IPS-11a (cell line): Measurements from ENCODE around the gene AGRN.
"Not testable (repeated sequence)": the region's sequence is repeated elsewhere in the genome, so short reads cannot be mapped to it uniquely, and the experiment has no call there.

Experiments
- H3K4me3 ChIP-seq: one replicate; pipeline ENCODE4 v1.5.1; 2013; ENCODE audit warnings: low read depth, low read length, control low read depth

The AGRN gene

DNA sequence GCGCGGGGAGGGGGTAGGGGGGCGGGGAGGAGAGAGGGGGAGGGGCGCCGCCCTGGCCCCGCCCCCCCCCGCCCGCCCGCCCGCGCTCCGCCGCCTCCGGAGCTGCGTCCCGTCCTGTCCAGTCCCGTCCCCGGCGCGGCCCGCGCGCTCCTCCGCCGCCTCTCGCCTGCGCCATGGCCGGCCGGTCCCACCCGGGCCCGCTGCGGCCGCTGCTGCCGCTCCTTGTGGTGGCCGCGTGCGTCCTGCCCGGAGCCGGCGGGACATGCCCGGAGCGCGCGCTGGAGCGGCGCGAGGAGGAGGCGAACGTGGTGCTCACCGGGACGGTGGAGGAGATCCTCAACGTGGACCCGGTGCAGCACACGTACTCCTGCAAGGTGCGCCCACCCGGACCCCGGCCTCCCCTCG is at the start of gene AGRN:
Gene AGRN (plus strand): TSS at position 121 of the 405 bp plus-strand sequence. CDS start 53 bp downstream, at position 174.
- peak within 1 kb of the TSS; percentile 70 for H3K4me3 ChIP-seq

DNA sequence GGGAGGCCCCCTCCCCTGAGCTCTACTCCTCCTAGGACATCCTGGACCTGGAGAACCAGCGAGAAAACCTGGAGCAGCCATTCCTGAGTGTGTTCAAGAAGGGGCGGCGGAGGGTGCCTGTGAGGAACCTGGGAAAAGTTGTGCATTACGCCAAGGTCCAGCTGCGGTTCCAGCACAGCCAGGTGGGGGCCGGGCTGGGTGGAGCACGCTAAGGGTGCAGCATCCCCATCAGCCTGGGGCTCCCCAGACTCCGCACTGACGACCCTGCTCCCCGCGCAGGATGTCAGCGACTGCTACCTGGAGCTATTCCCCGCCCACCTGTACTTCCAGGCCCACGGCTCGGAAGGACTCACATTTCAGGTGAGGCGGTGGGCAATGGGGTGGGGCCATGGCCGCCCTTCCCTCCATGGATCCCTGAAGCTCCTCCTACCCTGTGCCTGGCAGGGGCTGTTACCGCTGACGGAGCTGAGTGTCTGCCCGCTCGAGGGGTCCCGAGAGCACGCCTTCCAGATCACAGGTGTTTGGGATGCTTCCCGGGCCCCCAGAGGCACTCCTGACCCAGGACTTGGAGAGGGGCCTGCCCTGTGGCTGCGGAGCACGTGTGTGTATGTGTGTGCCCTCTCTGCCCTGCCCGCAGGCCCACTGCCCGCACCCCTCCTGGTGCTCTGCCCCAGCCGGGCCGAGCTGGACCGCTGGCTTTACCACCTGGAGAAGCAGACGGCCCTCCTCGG is 49.5 kb upstream of the AGRN start:
- no peak overlapping the region for H3K4me3 ChIP-seq

DNA sequence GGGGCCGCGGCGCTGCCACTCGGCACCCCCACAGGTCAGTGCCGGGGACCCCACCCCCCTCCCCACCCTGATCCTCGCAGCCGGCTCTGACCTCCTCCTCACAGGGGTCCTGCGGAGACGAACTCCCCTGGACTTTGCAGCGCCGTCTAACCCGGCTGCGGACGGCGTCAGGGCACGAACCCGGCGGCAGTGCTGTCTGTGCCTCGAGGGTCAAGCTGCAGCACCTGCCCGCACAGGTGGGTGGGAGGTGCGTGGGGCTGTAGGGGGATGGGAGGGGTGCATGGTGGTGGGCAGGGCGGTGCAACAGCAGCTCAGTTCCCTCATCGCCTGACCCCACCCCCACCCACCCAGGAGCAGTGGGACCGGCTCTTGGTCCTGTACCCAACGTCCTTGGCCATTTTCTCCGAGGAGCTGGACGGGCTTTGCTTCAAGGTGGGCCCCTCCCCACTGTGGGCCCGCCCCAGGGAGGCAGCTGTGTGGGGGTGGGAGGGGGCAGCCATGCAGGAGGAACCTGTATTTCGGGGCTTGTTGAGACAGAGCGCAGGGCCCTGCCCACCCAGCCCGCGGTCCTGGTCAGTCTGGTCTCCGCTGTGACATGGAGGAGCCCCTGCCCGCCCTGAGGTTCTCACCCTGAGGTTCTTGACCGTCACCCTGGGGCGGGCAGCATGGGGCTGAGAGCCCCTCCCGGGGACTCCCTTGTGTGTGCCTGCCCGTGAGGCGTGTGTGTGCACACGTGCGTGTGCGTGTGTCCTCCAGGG is 48.8 kb upstream of the AGRN start:
- no peak overlapping the region for H3K4me3 ChIP-seq

DNA sequence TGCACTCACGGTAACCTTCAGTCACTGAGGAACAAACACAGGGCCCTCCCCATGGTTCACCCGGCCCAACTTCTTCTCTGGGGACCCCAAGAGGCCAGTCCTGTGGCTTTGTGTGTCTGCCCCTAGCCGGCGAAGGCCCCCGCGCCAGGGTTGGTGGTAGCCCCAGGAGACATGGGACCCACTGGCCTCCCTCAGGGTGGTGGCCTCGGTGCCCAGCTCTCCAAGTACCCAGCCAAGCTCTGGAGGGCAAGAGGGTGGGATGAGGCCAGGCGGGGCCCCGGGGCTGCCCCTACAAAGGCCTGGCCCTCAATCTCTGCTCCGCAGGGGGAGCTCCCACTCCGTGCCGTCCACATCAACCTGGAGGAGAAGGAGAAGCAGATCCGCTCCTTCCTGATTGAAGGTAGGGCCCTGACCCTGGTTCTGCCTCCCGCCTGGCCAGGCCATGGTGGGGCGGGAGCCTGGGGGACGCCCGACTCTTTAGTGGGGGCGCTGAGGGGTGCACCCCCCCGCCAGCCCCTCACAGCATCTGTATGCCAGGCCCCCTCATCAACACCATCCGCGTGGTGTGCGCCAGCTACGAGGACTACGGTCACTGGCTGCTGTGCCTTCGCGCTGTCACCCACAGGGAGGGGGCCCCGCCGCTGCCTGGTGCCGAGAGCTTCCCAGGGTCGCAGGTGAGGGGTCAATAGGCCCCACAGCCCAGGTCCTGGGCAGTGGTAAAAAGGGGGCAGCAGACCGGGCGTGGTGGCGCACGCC is 48.0 kb upstream of the AGRN start:
- no peak overlapping the region for H3K4me3 ChIP-seq

DNA sequence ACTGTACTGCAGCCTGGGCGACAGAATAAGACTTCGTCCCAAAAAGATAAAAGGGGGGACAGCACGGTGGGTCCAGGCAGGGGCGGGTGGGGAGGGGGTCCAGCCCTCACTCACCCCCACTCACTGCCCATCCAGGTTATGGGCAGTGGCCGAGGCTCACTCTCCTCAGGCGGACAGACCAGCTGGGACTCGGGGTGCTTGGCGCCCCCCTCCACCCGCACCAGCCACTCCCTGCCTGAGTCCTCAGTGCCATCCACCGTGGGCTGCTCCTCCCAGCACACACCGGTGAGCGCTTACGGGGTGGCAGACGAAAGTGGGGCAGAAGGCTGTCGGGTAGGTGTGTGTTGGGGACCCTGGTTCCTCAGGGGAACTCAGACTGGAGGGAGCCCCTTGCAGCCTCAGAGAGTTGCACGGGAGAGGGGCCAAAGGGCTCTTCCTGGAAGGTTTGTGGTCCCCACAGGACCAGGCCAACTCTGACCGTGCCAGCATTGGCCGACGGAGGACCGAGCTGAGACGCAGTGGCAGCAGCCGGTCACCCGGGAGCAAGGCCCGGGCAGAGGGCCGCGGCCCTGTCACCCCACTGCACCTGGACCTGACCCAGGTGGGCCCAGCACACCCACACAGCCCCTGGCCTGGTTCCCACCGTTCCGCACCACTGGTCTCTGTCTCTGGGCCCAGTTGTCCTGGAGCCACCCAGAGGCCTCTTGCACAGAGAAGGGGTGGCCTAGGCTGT is 47.0 kb upstream of the AGRN start:
- H3K4me3 ChIP-seq, result no peak overlapping the region

DNA sequence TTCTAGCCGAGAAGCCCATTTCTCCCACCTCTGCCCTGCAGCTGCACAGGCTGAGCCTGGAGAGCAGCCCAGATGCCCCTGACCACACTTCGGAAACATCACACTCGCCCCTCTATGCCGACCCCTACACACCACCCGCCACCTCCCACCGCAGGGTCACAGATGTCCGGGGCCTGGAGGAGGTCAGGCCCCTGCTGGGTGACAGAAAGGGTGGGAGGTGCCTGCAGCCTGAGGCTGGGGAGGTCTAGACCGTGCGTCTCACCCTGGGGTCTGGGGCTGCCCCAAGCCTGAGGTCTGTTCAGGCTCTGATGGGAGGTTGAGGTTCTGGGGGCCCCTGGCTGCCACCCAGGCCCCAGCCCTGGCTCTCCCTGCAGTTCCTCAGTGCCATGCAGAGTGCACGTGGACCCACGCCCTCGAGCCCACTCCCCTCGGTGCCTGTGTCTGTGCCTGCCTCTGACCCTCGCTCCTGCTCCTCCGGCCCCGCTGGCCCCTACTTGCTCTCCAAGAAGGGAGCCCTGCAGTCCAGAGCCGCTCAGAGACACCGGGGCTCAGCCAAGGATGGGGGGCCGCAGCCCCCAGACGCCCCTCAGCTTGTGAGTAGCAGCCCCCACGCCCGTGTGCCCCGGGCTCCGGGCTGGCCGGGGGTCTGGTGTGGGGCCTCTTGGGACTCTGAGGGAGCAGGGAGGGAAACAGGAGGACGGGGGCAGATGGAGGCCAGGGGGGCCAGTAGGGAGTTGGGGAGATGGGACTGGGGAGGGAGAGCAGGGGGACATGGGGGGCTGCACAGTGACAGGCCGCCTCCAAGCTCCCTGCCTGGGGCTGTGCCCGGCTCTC is 46.2 kb upstream of the AGRN start:
- no peak overlapping the region for H3K4me3 ChIP-seq

DNA sequence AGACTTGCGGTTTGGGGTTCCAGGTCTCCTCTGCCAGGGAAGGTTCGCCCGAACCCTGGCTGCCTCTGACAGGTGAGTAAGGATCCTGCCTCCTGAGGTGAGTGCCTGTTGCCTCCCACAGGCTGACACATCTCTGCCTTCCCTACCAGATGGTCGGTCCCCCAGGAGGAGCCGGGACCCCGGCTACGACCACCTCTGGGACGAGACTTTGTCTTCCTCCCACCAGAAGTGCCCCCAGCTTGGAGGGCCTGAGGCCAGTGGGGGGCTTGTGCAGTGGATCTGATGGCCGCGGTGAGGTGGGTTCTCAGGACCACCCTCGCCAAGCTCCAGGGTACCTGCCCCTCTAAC is 45.7 kb upstream of the AGRN start:
- no peak overlapping the region for H3K4me3 ChIP-seq

DNA sequence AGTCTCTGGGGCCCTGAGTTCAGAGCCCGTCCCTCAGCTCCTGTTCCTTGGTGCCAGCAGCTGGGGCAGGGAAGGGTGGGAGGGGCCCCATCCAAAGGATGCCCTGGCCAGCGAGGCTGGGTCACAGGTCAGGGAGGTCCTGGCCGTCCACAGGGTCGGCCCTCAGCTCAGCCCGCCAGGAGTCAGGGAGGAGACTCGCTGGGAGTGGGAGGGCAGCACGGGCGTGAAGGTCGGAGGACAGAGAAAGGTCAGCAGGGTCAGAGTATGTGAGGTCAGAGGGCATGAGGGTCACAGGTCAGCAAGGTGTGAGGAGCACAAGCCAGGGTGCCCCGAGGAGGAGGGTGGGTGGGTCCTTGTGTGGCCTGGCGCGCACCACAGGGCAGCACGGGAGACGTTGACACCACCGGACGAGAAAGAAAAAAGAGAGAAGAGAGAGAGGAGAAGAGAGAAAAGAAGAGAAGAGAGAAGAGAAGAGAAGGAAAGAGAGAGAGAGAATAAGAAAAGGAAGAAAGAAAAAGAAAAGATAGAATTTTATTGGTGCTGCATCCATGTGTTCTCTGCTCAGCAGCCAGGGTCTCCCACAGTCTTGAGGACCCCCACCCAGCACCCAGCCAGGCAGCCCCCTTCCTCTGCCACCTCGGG is 45.1 kb upstream of the AGRN start:
- no peak overlapping the region for H3K4me3 ChIP-seq

DNA sequence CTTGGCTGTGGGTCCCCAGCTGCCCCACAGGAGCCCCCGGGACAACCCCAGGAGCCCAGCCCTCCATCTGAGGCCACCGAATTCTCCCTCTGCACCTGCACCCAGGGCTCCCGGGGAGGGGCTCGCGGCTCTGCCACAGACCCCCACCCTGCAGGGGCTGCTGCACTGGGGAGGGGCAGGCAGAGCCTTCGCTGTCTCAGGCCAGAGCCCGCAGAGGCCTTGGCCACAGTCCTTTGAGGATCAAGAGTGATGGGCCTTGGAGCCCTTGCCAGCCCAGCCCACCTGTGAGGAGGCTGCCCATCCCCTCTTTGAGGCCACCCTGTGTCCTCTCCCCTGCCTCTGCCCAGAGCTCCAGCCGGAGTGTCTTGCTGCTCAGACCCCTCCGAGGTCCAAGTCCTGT is 44.6 kb upstream of the AGRN start:
- H3K4me3 ChIP-seq, result no peak overlapping the region

DNA sequence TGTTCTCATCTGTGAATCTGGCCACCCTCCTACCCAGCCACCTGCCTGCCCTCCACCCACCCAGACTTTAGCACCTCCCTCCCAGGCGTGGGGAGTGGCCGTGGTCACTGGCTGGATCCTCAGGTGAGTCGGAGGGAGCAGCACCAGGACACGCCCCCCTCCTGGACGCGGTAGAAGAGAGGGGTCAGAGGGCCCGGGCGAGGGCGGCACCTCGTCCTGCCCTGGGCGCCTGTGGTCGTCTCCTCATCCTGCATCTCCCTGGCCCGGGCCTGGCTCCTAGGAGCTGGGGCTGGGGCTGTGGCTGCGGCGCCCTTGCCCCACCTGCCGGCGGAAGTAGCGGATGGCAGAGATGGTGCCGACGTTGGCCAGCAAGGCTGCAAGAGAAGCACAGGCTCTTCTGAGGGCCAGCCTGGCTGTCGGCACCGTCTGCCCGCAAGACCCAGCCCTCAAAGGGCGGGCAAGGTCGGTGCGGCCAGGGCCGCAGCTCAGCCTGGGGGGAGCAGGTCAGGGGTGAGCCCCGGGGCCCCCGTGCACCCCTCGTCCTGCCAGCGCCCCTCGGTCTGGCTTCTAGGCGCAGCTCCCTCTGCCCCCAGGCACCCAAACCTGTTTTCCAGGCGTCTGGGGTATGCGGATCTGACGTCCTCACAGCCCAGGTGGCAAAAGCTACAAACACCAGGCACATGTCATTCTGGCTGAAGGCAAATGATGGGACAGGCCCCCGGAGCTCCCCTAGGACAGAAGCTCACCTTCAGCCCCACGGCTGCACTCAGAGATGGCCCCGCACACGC is 43.8 kb upstream of the AGRN start:
- no peak overlapping the region for H3K4me3 ChIP-seq

DNA sequence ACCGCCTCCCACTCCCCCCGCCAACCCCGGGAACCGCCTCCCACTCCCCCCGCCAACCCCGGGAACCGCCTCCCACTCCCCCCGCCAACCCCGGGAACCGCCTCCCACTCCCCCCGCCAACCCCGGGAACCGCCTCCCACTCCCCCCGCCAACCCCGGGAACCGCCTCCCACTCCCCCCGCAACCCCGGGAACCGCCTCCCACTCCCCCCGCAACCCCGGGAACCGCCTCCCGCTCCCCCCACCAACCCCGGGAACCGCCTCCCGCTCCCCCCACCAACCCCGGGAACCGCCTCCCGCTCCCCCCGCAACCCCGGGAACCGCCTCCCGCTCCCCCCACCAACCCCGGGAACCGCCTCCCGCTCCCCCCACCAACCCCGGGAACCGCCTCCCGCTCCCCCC is 43.1 kb upstream of the AGRN start:
- not testable (repeated sequence) for H3K4me3 ChIP-seq

DNA sequence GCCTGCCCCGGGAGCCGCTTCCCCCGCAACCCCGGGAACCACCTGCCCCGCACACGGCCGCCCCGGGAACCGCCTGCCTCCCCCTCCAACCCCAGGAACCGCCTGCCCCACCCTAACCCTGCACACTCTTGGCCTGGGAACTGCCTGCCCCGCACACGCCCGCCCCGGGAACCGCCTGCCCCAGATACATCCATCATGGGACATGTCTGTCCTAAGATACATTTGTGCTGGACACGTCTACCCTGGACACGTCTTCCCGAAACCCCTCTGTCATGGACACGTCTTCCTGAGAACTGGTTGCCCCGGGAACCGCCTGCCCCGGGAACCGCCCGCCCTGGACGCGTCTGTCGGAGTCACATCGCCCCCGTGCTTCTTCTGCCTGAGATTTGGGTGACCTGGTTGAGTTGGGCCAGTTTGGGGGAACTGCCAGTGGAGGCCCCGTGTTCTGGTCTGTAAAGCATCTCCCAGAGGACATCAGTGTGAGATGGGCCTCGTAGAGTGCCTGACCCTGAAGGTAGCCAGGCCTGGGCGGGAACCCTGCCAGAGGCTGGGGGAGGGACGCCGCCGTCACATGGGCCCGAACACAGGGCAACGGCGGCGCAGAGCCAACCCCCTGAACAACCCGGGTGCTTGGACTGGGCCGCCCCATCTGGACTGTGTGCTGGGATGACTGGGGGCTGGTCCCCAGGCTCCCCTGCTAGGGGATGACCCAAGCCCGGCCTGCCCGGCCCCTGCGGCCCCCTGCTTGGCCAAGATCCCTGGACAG is 41.7 kb upstream of the AGRN start:
- no peak overlapping the region for H3K4me3 ChIP-seq

DNA sequence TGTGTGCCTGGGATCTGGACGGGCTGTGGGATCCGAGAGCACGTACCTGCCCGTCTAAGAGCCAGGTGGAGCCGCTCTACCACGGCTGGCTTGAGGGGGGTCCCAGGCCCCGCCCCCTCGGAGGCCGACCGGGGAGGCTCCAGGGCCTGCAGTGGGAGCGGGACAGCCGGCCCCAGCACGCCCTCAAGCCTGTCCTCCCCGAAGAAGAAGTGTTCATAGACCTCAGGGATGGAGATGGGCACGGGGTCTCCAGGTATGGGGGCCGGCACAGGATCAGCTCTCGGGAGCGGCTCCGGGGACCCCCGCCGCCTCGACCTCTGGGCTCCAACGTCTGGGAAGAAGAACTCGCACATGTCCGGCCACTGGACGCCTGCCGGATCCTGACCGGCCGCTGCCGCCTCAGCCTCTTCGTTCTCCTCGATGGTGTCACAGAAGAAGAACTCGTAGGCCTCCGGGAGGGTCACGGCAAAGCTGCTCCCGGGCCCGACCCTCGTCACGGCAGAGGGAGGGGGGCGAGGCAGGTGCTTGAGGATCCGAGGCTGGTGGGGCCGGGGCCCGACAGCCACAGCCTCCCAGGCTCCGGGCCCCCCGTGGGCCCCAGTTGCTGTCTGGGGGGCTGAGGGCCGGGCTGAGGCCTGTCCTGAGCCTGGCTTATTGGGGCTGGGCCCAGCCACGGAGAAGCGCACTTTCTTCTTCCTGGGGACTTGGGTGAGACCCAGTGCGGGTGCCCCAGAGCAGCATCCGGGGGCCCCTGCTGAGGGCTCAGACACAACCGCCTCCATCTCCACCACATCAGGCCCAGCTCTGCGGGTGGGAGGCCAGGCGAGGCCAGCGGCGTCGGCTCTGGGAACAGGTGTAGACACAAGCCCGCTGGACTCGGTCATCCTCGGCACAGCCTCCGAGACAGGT is 40.8 kb upstream of the AGRN start:
- H3K4me3 ChIP-seq, result no peak overlapping the region

DNA sequence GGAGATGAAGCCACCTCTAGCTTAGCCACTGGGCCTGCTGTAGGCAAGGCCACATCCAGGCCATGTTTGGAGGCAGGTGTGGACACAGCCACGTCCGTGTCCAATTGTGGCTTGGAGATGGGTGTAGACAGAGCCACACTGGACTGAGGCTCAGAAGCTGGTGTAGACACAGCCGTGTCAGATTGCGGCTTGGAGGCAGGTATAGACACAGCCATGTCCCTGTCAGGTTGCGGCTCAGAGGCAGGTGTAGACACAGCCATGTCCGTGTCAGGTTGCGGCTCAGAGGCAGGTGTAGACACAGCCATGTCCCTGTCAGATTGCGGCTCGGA is 40.2 kb upstream of the AGRN start:
- no peak overlapping the region for H3K4me3 ChIP-seq

DNA sequence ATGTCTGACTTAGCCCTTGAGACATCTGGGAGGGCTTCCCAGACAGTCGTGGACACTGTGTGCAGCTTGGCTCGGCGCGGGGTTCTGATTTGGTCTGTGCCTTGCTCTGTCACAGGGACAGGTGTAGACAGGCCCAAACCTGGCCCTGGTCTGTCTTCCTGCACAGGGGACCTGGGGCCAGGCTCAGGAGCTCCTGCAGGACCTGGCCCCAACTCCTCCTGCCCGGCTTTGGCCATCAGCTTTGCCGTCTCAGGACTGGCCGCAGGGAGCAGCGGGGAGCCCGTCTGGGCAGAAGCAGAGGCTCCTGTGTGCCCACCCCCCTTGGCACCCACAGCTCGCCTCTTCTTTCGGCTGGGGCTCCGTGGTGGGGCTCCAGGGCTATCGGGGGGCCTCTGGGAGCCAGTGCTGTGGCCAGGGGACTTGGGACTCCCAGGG is 39.8 kb upstream of the AGRN start:
- H3K4me3 ChIP-seq, result no peak overlapping the region

DNA sequence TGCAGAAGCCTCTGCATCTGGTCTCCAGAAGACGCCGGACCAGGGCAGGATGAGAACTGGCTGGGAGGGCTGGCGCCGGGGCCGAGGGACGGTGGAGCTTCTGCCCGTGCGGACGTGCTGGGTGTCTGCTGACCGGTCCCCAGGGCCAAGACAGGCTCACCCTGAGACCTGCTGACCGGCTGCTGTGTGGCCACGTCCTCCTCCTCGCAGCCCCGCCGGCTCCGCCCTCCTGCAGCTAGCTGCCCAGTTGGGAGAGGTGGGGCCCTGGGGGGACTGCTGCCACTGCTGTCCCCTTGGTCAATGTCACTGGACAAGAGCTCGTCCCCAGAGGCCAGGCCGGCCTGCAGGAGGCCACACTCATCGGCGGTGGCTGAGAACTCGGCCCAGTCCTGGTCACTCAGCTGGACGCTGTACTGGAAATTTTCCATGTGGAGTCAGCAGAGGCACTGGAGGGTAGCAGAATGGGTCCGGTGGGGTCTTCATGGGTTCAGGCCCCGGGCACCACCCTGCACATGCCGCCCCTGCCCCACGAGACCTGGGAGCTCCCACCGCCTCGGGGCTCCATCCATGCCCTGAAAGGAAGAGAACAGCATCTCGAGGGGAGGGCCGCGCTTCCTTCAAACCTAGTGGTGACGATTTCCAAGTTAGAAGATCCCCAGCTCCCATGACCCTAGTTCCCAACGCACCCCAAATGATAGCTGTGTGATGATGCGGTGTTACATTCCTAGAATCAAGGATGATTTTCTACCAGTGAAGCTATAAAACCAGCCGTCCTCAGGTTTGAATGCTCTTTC is 39.1 kb upstream of the AGRN start:
- H3K4me3 ChIP-seq, result no peak overlapping the region
